Kidney (tissue), 14 donors: ENCODE results near the gene GLDC. TPM values are rescaled to one million over a fixed set of nuclear protein-coding genes. Genes with fewer than 3 reads are reported as not detected.

ENCODE experiments used
- DNase-seq, 5 donors: peaks; one replicate each; pipeline ENCODE4 v3.0.0-alpha.2; 2013 to 2020
- FAIRE-seq: peaks from 2 replicates; lab custom pipeline; 2012; peaks lifted over from hg19 to GRCh38; lab: Jason Lieb, UNC
- H3K27ac ChIP-seq, 2 donors: one replicate each; pipeline ENCODE4 v1.7.0; 2013; ENCODE audit warnings: low read depth in 2 of 2, low read length in 2 of 2, inconsistent platforms in 1 of 2
- H3K27me3 ChIP-seq: one replicate; pipeline ENCODE4 v1.7.1; 2013; ENCODE audit warnings: low read length, inconsistent platforms; ENCODE audit not compliant: control insufficient read depth, insufficient read depth
- H3K36me3 ChIP-seq, 3 donors: one replicate each; pipeline versions ENCODE4 v1.7.0 to v1.7.1; 2013; ENCODE audit warnings: low read length in 3 of 3, control low read depth in 1 of 3, inconsistent platforms in 1 of 3; ENCODE audit not compliant: insufficient read depth in 3 of 3, control insufficient read depth in 2 of 3
- H3K4me1 ChIP-seq, 3 donors: one replicate each; pipeline versions ENCODE4 v1.7.0 to v1.7.1; 2013; ENCODE audit warnings: low read length in 3 of 3, inconsistent platforms in 1 of 3, low read depth in 1 of 3; ENCODE audit not compliant: control insufficient read depth in 2 of 3, insufficient read depth in 2 of 3
- H3K4me3 ChIP-seq, 3 donors: one replicate each; pipeline versions ENCODE4 v1.7.0 to v1.8.1; 2013; ENCODE audit warnings: low read length in 3 of 3, control low read depth in 1 of 3, inconsistent platforms in 1 of 3
- H3K9ac ChIP-seq, 3 donors: one replicate each; pipeline versions ENCODE4 v1.7.0 to v1.7.1; 2013; ENCODE audit warnings: low read length in 3 of 3, control low read depth in 1 of 3, inconsistent platforms in 1 of 3
- H3K9me3 ChIP-seq, 3 donors: one replicate each; pipeline versions ENCODE4 v1.7.0 to v1.7.1; 2013; ENCODE audit warnings: low read length in 3 of 3, control low read depth in 1 of 3, inconsistent platforms in 1 of 3; ENCODE audit not compliant: control insufficient read depth in 2 of 3, insufficient read depth in 1 of 3
- intact Hi-C: fragments of 100-400 bp; cut with DNase I; formaldehyde crosslinking; loops from one replicate; pipeline ENCODE4 v1.11.1; 2022
- polyA plus RNA-seq: library from polyadenylated mRNA; stranded (reverse); fragments of 350-450 nt; fragmentation: Illumina TruSeq; extraction: RNeasy Lipid Tissue Mini Kit (QIAGEN cat#74804); gene quantifications from one replicate; pipeline ENCODE4 v1.2.3, GENCODE V29; 2014; ENCODE audit warnings: low read depth, low replicate concordance; ENCODE audit not compliant: insufficient read depth
- total RNA-seq: library from RNA; stranded (reverse); fragmentation: NEBNext Ultra II Directional; extraction: Animal tissue kit (Norgen Biotek cat#: 25700); gene quantifications from one replicate; pipeline ENCODE4 v1.2.1, GENCODE V29; 2021
- TF ChIP-seq, protein P1 (sequence below): IDR thresholded peaks from 3 replicates; pipeline ENCODE4 v1.5.1; 2012; ENCODE audit warnings: mild to moderate bottlenecking, moderate library complexity, borderline replicate concordance; ENCODE audit not compliant: insufficient read depth; ENCODE audit errors: extremely low read depth
- donor health status: control.
- donor health status: control.
- donor health status: control.
- donor health status: control.
- donor health status: control.
- donor health status: DM: yes; HTN: yes; CAD: no.
- donor health status: Normal renal cell carcinoma (clear cell type).

Gene GLDC
- total and polyA plus RNA-seq, 2 donors from 2014 or later: 60.1 to 79.7 TPM

DNA sequence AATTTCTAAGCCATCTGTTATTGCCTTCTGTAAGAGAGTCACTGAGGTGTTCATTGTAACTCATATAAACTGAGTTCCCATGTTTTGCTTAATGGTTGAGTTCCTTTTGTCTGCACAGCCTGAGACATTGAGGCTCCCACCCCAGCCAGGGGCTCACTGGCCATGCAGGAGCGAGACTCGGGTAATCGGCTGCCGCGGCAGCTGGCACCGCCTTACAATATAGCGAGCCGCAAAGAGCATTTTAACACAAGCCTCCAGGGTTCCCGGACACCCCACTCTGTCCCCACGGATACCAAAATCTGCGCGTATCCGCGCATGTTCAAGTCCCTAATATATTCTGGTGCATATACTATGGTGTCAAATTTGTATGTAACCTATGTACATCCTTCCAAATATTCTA lies 24.4 kb upstream of the GLDC start:
- Histone ChIP-seq H3K9ac (no peak overlapping the region), H3K27ac (no peak overlapping the region), H3K9me3 (no peaks in the 10 kb centered on the region), H3K27me3 (no peaks in the 10 kb centered on the region), H3K4me3 (no peak overlapping the region), H3K4me1 (peaks cover 0 to 2% (median 0%) of the 10 kb centered on the region in 3 donors), H3K36me3 (no peaks in the 10 kb centered on the region)
- FAIRE-seq (no peak), DNase-seq (no peak)
- TF ChIP-seq, protein P1, sequence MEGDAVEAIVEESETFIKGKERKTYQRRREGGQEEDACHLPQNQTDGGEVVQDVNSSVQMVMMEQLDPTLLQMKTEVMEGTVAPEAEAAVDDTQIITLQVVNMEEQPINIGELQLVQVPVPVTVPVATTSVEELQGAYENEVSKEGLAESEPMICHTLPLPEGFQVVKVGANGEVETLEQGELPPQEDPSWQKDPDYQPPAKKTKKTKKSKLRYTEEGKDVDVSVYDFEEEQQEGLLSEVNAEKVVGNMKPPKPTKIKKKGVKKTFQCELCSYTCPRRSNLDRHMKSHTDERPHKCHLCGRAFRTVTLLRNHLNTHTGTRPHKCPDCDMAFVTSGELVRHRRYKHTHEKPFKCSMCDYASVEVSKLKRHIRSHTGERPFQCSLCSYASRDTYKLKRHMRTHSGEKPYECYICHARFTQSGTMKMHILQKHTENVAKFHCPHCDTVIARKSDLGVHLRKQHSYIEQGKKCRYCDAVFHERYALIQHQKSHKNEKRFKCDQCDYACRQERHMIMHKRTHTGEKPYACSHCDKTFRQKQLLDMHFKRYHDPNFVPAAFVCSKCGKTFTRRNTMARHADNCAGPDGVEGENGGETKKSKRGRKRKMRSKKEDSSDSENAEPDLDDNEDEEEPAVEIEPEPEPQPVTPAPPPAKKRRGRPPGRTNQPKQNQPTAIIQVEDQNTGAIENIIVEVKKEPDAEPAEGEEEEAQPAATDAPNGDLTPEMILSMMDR: no peak
- intact Hi-C loops: no loop called here

DNA sequence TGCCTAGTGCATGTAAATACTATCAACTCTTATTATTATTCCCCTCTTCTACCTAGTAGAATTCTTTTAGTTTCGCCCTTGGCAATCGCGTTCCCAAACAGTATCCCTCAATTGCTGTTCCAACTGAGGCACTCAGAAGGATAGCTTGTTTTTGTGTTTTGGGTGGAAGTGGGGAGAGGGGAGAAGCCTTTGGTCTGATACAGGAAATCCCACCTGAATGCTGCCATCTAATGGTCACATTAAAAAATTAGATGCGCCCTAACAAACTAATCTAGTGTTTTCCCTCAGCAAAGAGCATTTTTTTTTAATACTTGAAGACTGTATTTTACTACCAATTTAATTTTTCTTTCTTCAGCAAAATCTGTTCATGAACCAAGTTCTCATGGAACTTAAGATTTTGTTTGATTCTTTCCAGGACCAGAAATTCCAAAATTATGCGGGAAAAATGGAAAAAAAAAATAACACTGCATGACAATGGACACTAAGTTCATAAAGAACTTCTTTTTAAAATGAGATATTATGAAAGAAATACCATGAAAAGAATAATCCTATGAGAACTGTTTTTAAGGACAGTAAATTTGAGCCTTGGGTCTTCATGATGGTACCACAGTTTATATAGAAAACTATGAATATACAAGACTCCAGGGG lies 22.2 kb upstream of the GLDC start:
- no peak for FAIRE-seq
- peaks cover 0 to 2% (median 0%) of the 10 kb centered on the region in 3 donors for H3K4me1 ChIP-seq
- TF ChIP-seq, protein P1: peak; percentile 49
- no peaks in the 10 kb centered on the region for H3K9me3 ChIP-seq
- no peaks in the 10 kb centered on the region for H3K27me3 ChIP-seq
- no peaks in the 10 kb centered on the region for H3K36me3 ChIP-seq
- no peak overlapping the region for H3K27ac ChIP-seq
- no peak overlapping the region for H3K4me3 ChIP-seq
- intact Hi-C loops: no loop called here
- H3K9ac ChIP-seq: no peak overlapping the region
- DNase-seq: peak in 2 of 5 donors; percentile 48 to 57

DNA sequence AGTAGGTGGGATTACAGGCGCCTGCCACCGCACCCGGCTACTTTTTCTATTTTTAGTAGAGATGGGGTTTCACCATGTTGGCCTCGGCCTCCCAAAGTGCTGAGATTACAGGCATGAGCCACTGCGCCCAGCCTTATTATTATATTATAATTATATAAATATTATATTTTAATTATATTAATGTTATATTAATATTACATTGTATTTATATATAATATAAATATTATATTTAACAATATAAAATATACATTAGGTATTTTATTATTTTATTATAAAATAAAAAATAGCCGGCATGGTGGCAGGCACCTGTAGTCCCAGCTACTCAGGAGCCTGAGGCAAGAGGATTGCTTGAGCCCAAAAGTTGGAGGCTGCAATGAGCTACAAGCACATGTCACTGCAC lies 21.6 kb upstream of the GLDC start:
- intact Hi-C loops: no loop called here
- DNase-seq (no peak), FAIRE-seq (no peak)
- no peak overlapping the region for H3K4me3 ChIP-seq
- H3K4me1 ChIP-seq: peaks cover 0 to 2% (median 0%) of the 10 kb centered on the region in 3 donors
- no peaks in the 10 kb centered on the region for H3K27me3 ChIP-seq
- no peak overlapping the region for H3K9ac ChIP-seq
- H3K36me3 ChIP-seq: no peaks in the 10 kb centered on the region
- TF ChIP-seq, protein P1: no peak
- no peaks in the 10 kb centered on the region for H3K9me3 ChIP-seq
- H3K27ac ChIP-seq: no peak overlapping the region
